H1 (cell line): ENCODE measurements around the gene DMWD.

ENCODE experiments used
- BACH1 ChIP-seq: IDR thresholded peaks from 2 replicates; pipeline ENCODE4 v1.6.1; 2012; ENCODE audit warnings: low read length, improper control_type of control experiment
- CEBPB ChIP-seq: IDR thresholded peaks from 2 replicates; pipeline ENCODE4 v1.6.1; 2012; ENCODE audit warnings: low read depth, low read length
- EP300 ChIP-seq, 2 experiments: IDR thresholded peaks; 1 replicate in 1 of 2; 2 replicates in 1 of 2; pipeline ENCODE4 v1.6.1; 2011 to 2012; ENCODE audit warnings: low read depth in 2 of 2, low read length in 2 of 2, mild to moderate bottlenecking in 2 of 2, borderline replicate concordance in 1 of 2, inconsistent platforms in 1 of 2, moderate library complexity in 1 of 2
- EZH2 ChIP-seq: fragments of 200-600 bp; sonication (generic); IDR thresholded peaks from 2 replicates; pipeline ENCODE4 v1.7.1; 2012; ENCODE audit warnings: low read depth, mild to moderate bottlenecking, moderate library complexity, low read length, inconsistent platforms; ENCODE audit not compliant: severe bottlenecking
- FOSL1 ChIP-seq: IDR thresholded peaks from 2 replicates; pipeline ENCODE4 v1.6.1; 2011; ENCODE audit warnings: mild to moderate bottlenecking, low read depth, low read length, moderate library complexity; ENCODE audit not compliant: insufficient read depth
- HDAC2 ChIP-seq, 2 experiments: fragments of 300-600 bp in 1 of 2; sonication (generic) in 1 of 2; IDR thresholded peaks; 2 replicates each; pipeline ENCODE4 v1.6.1; 2011 to 2012; ENCODE audit warnings: low read depth in 2 of 2, low read length in 2 of 2, mild to moderate bottlenecking in 2 of 2, moderate library complexity in 2 of 2, borderline replicate concordance in 1 of 2, inconsistent platforms in 1 of 2
- KDM1A ChIP-seq: fragments of 200-600, 300-600 bp; sonication (generic); IDR thresholded peaks from 2 replicates; pipeline ENCODE4 v1.7.1; 2016; ENCODE audit warnings: mild to moderate bottlenecking, low read length, borderline replicate concordance
- POLR2A ChIP-seq, 2 experiments: IDR thresholded peaks; 1 replicate in 1 of 2; 2 replicates in 1 of 2; pipeline ENCODE4 v1.6.1; 2011; ENCODE audit warnings: low read depth in 2 of 2, low read length in 2 of 2, mild to moderate bottlenecking in 2 of 2; ENCODE audit errors: control extremely low read depth in 1 of 2
- POLR2AphosphoS5 ChIP-seq: IDR thresholded peaks from 2 replicates; pipeline ENCODE4 v1.6.1; 2011; ENCODE audit warnings: low read depth, low read length
- RFX5 ChIP-seq: IDR thresholded peaks from 2 replicates; pipeline ENCODE4 v1.6.1; 2011; ENCODE audit warnings: low read depth, low read length, improper control_type of control experiment, borderline replicate concordance
- TAF1 ChIP-seq: IDR thresholded peaks from 2 replicates; pipeline ENCODE4 v1.6.1; 2011; ENCODE audit warnings: mild to moderate bottlenecking, low read depth, low read length
- TF ChIP-seq, protein P1 (sequence below), 3 experiments: IDR thresholded peaks; 1 replicate in 2 of 3; 2 replicates in 1 of 3; pipeline versions ENCODE4 v1.5.1 to v1.6.1; 2011; ENCODE audit warnings: low read length in 3 of 3, mild to moderate bottlenecking in 3 of 3, inconsistent platforms in 2 of 3, low read depth in 1 of 3, moderate library complexity in 1 of 3; ENCODE audit not compliant: insufficient read depth in 1 of 3; ENCODE audit errors: control extremely low read depth in 1 of 3
- TF ChIP-seq, protein P2 (sequence below): IDR thresholded peaks from 2 replicates; pipeline ENCODE4 v1.6.1; 2011; ENCODE audit warnings: low read length, improper control_type of control experiment
- TF ChIP-seq, protein P3 (sequence below): IDR thresholded peaks from 2 replicates; pipeline ENCODE4 v1.6.1; 2011; ENCODE audit warnings: low read depth, mild to moderate bottlenecking, low read length; ENCODE audit not compliant: insufficient read depth

DNA sequence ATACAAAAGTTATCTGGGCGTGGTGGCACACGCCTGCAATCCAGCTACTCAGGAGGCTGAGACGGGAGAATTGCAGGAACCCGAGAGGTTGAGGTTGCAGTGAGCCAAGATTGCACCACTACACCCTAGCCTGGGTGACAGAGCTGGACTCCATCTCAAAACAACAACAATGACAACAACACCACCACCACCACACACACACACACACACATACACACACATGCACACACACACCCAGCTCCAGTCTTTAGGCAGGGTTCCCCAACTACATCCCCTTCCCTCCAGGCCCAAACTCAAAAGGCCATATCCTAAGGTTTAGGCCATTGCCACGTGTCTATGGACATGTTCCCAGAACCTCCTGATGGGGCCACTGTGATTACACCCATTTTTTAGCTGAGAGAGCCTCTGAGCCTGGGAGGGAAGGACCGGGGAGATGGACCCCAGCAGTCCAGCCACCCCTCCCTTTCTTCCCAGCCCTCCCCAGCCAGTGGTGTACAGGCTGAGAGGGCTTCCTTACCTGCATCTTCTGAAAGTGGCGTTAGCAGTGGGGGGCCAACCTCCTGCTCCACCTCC is 9.0 kb upstream of the DMWD start:
- no peak for TF ChIP-seq KDM1A
- no peak for TF ChIP-seq EP300 (IDR thresholded peaks at IDR 0.05; ENCODE audit: borderline replicate concordance in 1 of 2, low read depth in 2 of 2, low read length in 2 of 2)
- TF ChIP-seq TAF1 = no peak
- TF ChIP-seq, protein P1, sequence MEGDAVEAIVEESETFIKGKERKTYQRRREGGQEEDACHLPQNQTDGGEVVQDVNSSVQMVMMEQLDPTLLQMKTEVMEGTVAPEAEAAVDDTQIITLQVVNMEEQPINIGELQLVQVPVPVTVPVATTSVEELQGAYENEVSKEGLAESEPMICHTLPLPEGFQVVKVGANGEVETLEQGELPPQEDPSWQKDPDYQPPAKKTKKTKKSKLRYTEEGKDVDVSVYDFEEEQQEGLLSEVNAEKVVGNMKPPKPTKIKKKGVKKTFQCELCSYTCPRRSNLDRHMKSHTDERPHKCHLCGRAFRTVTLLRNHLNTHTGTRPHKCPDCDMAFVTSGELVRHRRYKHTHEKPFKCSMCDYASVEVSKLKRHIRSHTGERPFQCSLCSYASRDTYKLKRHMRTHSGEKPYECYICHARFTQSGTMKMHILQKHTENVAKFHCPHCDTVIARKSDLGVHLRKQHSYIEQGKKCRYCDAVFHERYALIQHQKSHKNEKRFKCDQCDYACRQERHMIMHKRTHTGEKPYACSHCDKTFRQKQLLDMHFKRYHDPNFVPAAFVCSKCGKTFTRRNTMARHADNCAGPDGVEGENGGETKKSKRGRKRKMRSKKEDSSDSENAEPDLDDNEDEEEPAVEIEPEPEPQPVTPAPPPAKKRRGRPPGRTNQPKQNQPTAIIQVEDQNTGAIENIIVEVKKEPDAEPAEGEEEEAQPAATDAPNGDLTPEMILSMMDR (IDR thresholded peaks at IDR 0.05; ENCODE audit: control extremely low read depth in 1 of 3, insufficient read depth in 1 of 3, low read depth in 1 of 3, low read length in 3 of 3) = no peak
- TF ChIP-seq POLR2A (IDR thresholded peaks at IDR 0.05; ENCODE audit: control extremely low read depth in 1 of 2, low read depth in 2 of 2, low read length in 2 of 2) = no peak
- TF ChIP-seq RFX5 = no peak
- TF ChIP-seq EZH2 = no peak
- TF ChIP-seq CEBPB = no peak
- no peak for TF ChIP-seq HDAC2 (IDR thresholded peaks at IDR 0.05; ENCODE audit: borderline replicate concordance in 1 of 2, low read depth in 2 of 2, low read length in 2 of 2)
- no peak for TF ChIP-seq BACH1
- no peak for TF ChIP-seq FOSL1
- TF ChIP-seq, protein P2, sequence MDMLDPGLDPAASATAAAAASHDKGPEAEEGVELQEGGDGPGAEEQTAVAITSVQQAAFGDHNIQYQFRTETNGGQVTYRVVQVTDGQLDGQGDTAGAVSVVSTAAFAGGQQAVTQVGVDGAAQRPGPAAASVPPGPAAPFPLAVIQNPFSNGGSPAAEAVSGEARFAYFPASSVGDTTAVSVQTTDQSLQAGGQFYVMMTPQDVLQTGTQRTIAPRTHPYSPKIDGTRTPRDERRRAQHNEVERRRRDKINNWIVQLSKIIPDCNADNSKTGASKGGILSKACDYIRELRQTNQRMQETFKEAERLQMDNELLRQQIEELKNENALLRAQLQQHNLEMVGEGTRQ = no peak
- no peak for TF ChIP-seq POLR2AphosphoS5
- TF ChIP-seq, protein P3, sequence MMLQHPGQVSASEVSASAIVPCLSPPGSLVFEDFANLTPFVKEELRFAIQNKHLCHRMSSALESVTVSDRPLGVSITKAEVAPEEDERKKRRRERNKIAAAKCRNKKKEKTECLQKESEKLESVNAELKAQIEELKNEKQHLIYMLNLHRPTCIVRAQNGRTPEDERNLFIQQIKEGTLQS = no peak
